ENCODE data around the gene GAL3ST1.
A peak's percentile ranks its signal among the peaks of the same experiment; 100 is the strongest.
"Not testable (repeated sequence)": the region's sequence is repeated elsewhere in the genome, so short reads cannot be mapped to it uniquely, and the experiment has no call there.

Gene GAL3ST1

DNA sequence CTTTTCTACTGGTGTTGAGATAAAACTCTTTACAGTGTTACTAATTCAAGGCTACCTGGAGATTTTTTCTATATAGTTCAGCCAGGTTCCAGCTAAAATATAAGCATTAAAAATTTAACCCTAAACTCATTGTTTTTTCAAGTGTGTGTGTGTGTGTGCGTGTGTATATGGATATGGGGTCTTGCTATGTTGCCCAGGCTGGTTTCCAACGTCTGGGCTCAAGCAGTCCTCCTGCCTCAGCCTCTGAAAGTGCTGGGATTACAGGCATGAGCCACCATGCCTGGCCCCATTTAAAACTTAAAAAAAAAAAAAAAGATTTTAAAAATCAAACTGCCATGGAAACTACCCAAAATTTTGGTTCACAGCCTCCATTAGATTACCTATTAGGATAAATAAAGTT is 21.7 kb upstream of the GAL3ST1 start:
- no peak for DNase-seq

DNA sequence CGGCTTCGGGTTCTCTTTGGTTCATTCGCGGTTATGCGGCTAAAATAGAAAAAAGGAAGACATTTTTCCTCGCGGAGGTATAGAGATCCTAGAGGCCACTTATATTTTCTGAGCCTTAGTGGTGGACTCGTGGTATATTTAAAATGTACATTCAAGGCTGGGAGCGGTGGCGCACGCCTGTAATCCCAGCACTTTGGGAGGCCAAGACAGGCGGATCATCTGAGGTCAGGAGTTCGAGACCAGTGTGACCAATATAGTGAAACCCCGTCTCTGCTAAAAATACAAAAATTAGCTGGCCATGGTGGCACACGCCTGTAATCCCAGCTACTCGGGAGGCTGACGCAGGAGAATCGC is 17.9 kb upstream of the GAL3ST1 start:
- DNase-seq, result not testable (repeated sequence)

DNA sequence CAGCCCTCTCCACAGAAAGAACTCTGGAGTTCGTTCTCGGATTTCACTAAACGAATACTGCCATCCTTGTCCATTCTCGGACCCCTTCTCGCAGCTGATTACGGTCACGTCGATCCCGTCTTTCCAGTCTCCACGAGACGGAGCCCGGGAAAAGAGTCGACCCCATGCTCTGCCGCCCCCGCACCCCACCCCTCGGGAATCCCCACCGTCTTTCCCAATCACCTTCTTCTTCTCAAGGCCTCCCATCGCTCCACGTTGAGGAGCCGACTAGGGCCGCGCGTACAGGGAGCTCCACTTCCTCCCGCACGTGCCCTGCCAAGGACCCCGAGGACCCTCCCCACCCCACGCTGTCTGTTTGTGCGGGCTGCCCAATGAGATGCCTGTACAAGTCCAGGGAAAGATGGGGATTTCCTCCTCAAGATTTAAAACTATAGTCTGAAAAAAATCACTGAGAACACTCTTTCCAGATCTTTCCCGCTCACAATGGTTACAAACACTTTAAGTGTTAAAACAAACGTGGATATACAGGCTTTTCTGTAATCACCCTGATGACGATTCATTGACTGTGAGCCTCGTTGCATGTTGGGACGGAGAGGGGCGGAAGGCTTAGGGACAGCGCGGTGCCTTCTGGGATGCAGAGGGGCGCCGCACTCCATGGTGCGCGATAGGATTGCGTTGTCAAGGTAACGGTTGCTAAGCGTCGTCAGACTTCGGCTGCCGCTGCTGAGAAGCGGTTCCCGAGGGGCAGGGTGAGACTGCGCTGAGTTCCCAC is 17.3 kb upstream of the GAL3ST1 start, which contains the start of gene PES1:
PES1 (minus strand) TSS at position 323 of the 772 bp plus-strand sequence; CDS start at position 246, 77 bp downstream.
- DNase-seq, result peak; percentile 97 to 98

DNA sequence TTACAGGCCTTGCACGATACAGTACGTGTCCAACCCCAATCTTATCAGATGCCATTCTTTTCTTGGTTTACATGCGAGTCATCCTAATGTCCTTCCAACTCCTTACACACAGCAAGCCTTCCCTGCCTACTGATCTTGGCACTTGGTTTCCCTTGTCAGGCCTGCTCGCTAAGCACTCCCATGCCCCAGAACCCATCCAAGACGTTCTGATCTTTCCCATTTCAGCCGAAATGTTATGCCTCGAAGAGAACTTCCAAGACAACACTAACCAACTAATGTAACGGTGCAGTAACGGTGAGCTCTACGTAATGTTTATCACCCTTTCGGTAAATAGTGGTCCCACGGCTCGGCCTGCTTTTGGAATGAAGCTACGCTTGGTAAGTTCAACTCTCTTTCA is 16.7 kb upstream of the GAL3ST1 start:
- DNase-seq, result peak in 1 of 2 donors; percentile 6

DNA sequence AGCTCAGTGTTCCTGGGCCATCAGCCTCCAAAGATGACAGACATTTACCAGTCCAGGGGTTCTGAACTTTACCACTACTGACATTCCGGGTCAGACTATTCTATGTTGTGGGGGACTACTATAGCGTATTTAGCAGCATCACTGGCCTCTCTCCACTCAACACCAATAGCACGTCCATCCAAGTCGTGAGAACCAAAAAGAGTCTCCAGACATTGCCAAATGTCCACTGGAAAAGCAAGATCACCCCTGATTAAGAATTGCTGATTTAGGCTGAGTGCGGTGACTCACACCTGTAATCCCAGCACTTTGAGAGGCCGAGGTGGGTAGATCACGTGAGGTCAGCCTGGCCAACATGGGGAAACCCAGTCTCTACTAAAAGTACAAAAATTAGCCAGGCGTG is 11.9 kb upstream of the GAL3ST1 start:
- DNase-seq, result no peak

DNA sequence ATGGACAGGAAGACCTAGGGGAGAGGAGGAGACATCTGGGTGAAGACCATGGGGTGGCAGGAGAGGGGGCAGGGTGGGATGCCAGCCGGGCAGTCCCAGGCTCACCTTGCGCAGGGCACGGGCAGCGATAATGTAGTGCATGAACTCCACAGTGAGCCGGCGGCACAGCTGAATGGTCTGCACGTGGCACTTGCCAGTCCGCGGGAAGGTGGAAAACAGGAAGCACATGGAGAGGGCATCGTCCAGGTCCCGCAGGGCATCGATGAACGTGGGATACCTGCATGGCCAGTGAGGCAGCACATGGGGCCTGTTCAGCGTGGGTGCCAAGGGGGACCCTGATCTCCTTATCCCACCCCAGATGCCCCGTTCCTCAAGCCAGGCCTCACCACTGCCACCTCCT is 10.0 kb upstream of the GAL3ST1 start:
- DNase-seq, result no peak

DNA sequence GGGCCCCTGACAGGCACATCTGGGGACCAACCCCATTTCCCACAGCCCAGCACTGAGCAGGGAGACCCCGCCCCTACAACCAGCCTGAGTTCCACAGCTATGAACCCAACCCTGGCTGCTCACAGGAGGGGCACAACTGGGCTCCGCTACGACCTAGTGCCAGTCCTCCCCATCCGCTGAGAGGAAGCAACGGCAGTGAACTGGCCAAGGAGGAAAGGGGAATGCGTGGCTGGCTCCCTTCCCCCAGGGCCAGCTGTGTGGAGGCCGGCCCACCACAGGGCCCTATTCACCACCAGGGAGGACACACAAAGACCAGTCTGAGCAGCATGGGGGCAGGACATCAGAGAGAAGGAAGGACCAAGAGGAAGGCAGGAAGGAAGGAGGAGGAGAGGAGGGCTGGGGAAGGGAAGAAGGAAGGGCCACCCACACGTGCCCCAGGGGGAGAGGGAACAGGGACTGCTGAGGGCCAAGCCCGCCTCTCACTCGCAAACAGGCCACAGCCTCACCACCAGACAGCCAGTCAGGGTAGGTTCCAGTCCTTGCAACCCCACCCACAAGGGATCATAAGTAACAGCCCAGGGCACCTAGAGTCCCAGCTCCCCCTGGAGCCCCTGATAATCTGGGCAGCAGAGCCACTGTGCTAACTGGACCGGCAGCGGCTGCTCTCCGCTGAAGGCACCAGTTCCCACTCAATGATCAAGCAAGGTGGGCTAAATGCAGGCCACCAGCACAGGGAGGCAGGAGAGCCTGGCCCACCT is 8.5 kb upstream of the GAL3ST1 start:
- DNase-seq, result no peak

DNA sequence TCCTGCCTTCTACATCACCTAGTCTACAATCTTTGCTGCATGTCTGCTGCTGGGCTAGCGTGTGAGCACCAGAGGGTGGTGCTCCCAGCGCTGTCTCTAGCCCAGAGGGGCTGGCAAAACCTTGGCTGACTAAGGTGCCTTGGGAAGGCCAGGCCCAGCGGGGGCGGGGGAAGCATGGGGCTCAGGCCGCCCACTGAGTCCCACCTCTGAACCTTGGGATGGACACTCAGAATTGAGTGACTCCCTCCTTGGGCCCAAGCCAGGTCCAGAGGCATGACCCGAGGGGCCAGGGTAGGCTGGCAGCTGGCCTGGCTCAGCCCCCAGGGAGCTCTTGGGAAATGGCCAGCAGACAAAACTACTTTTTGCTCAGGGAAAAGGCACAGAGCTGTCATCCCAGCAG is 7.6 kb upstream of the GAL3ST1 start:
- DNase-seq, result no peak

DNA sequence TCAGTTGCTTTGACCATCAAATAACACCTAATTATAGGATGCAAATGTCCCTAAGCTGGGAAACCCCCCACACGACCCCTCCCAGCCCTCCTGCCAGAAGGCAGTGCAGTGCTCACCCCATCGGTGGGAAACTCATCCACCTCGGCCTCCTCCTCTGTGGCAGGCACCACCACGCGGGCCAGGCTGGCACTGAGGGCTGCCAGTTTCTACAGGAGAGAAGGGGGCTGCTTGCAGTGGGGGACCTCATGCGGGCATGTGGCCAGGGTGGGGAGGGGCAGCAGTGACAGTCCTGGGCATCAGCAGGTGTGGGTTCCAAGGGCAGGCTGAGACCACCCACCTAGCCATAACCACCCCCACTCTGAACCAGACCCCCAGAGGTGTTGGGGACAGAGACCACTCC is 6.4 kb upstream of the GAL3ST1 start:
- DNase-seq, result no peak

DNA sequence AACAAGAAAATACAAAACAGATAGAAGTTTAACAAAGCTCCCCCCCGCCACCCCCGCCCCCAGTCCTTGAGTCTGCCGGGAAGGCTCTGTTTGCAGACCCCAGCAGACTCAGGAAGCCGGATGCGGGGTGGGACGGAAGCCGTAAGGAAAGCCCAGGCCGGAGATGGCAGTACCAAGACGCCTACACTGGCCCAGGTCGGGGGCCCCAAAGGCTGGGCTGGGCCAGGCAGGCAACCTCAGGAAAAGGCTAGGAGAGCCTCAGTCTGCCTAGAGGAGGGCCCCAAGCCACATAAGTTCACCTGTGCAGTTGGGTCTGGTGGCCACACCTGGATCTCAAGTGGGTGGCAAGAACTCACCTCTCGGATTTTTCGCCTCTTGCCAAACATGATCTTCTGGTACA is 4.0 kb upstream of the GAL3ST1 start:
- DNase-seq, result no peak

DNA sequence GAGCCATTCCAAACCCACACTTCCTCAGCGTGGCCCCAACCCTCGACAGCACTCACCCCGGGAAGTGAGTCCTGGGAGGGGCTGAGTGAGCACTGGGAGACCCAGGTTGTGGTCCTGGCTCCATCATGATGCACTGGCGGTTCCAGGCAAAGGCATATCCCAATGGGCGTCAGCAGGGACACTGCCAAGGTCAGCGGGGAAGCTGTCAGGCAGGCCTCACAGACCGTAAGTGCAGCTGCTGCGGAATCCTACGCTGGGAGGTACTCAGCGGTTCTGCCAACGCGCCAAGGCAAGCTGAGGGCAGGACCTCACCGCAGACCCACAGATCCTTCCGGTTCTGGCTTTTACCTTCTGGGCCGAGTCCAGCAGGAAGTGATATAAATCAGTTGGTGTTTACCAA is 1.4 kb upstream of the GAL3ST1 start:
- no peak for DNase-seq

DNA sequence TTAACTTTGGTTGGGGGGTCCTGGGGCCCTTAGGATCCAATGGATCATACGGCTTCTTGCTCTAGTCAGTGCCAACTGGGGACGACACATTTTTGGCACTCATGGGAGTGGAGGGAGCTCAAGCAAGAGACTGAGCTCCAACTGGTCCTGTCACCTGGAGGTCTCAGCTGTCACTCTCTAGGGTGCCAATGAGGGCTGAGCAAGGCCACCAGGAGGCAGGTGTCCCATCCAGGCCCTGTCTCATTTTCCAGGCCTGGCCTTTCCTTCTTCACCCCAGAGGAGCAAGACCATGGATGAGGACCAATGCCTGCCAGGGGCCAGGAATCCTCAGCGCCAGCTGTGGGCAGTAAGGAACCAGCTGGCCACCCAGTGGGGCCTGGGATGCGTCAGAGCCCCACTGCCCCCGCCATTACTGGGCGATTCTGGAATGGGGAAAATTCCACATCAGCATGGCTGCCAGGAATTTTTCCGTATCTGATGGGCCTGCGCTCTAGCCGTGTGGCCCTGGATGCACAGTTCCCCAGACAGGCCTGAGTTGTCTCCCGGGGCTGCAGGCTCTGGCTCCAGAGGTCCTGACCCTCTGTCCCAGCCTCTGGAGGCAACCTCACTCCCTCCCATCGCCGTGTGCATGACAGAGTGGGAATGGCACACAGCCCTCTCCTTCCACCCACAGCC is 669 bp upstream of the GAL3ST1 start:
- DNase-seq, result no peak

DNA sequence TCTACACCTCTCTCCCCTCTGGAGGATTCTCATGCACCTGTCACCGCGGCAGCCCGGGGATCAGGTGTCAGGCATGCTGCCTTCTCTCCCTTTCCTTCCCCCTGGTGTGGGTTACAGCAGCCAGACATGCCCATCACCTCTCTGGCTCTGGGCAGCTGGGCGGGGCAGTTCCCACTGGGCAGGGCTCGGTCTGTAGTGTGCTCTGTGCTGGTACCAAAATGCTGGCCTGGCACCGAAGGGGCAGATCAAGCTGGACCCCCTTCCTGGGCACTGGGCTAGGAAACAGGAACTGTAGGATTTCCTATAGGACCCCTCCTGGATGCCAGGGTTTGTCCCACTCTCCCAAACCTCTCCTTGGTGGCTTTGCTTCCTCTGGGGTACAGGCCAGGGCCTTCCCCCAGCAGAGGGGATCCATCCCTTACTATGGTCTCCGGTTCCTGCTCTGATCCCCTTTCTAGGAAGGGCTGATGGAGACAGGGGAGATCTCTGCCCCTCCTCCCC is 821 bp downstream of the GAL3ST1 start:
- DNase-seq, result no peak

DNA sequence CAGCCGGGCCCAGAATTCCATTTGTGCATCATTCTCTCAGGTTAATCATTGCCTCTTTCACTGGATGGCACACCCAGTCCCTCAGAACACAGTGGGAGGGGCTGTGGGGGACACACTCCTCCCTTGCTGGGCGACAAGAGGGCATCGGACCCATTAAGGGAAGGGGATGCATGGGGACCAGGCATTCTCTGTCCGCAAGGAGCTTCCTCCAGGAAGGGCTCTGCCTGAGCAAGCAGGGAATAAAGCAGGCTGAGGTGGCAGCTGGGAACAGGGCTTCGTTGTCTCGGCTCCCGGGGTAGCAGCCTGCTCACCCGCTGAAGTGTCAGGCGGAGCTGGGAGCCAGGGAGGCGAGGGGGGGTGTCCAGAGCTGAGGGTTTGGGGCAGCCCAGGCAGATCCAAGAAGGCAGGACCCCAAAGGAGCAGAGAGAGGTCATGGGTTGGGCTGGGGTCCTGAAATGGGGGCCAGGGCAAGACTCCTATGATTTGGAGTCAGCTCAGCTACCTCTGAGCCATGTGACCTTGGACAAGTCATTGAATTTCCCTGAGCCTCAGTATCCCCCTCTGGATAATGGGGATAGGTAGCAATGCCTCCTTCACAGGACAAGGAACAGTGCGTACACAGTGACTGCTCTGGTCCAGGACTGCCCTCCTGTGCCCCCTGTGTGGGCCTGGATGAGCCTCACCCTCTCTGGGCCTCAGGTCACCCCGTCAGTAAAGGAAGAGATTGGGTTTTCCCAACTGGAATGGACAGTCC is 1.4 kb downstream of the GAL3ST1 start:
- no peak for DNase-seq

DNA sequence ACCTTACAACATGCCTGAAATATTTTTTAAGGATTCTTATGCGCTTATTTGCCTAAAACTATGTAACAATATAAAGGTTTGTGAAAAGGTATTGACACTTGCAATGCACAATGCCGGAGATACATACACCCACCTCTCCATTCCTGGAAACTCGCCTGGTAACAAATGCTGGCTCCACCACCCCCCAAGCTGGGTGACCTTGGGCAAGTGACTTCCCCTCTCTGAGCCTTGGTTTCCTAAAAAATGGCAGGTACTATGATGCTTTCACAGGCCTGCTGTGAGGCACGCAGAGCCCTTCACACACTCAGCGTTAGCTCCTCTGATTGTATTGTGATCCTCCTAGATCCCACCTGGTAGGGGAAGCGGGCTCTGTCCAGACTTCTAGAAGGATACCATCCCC is 2.3 kb downstream of the GAL3ST1 start:
- DNase-seq, result no peak

DNA sequence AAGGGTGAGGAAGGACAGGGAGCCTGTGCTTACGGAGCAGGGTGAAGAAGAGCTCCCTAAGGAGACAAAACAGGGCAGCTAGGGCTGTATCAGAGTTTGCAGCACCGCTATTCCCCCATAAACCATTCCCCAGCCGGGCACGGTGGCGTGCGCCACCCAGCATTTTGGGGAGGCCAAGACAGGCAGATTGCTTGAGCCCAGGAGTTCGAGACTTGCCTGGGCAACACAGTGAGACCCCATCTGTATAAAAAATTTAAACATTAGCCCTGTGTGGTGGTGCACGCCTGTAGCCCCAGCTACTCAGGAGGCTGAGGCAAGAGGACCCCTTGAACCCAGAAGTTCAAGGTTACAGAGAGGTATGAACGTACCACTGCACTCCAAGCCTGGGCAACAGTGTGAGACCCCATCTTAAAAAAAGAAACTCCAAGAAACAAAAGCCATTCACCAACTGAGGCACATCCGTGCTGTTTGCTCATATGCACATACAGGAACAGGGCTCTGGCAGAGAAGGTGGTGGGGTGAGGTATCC is 4.7 kb downstream of the GAL3ST1 start:
- no peak for DNase-seq

DNA sequence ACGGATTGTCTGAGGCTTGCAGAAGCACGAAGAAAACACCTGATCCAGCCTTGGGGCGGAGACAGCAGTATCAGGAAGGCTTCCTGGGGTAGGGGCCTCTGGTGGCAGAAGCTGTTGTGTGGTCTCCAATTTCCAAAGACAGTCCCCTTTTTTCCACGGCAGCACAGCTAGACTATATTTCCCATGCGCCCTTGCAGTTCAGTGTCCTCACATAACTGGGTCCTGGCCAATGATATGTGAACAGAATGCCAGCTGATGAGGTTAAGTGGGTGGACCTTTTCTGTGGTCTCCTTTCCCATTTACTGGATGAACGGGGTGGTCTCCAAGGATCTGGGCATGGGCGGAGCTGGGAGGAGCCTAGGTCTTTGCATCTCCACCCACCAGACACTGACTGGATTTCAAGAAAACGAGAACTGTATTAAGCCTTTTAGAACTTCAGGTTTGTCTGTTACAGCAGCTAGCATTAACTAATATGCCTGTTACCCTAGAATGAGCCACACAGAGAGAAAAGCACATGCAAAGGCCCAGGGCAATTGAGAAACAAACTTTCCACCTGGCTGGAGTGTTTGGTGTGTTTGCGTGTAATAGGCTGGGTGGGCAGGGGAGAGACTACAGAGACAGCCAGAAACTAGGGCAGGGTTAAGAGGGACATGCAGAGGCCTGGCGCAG is 6.2 kb downstream of the GAL3ST1 start:
- DNase-seq, result no peak

DNA sequence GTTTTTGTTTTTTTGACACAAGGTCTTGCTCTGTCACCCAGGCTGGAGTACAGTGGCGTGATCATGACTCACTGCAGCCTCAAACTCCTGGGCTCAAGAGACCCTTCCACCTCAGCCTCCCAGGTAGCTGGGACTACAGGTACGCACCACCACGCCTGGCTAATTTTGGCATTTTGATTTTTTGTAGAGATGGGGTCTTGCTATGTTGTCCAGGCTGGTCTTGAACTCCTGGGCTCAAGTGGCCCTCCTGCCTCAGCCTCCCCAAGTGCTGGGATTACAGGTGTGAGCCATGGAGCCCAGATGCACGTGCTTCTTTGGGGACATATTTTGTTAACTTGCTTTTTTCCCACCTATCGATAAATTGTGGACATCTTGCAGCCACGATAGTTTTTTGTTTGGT is 7.2 kb downstream of the GAL3ST1 start:
- not testable (repeated sequence) for DNase-seq

DNA sequence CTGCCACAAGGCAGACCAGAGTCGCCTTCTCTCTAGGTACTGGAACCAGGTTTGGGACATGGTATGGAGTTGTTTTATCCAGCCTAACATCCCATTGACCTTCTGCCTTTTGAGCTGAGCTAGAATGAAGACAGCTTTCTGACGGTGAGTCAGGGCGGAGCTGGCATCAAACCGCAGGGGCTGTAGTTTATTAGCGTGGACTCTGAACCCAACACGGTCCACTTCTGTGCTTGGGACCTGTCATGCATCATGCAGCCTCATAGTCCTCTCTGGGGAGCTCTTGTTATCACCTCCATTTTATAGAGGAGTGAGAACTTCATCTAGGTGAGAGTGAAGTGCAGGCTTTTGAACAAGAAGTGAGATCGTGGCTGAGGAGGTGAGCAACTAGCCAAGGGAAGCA is 8.3 kb downstream of the GAL3ST1 start:
- no peak for DNase-seq

DNA sequence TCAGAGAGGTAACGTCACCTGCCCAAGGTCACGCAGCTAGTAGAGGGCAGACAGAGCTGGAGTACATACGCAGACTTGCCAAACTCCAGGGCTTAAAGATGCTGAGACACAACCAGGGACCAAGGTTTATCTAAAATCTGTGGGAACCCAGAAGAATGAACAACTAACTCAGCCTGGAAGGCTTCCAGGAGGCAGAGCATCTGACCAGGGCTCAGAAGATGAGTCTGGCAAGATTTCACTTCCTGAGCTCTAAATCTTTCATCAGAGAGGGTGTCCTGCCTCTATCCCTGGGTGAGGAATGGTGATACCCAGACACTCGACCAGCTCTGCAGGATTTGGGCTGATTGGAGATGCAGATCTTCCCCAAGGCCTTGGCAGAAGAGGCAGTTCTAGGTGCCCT is 9.1 kb downstream of the GAL3ST1 start:
- DNase-seq, result no peak

DNA sequence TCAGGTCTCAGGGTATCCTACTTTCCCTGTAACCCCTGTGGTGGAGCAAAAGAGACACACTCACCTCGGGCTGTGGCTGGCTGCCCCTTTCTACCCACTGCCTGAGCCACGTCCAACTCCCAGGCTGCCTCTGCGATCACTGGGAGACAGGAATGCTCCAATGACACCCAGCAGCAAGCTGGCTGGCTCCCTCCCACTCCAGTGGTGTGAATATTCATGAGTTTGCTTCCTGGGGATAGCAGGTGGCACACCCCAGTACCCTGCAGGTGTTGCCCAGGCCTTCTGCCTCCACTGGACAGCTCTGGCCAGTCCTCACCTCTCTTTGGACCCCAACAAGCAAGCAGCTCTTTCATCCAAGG is 9.7 kb downstream of the GAL3ST1 start:
- DNase-seq, result no peak
